HCT116 (cell line): Measurements from ENCODE around the gene PDE4A. TPM values are rescaled to one million over a fixed set of nuclear protein-coding genes. Genes with fewer than 3 reads are reported as not detected.

ENCODE experiments used
- ATAC-seq: fragments of 200-7000 bp; cut with Tn5 transposase; 2 replicates; pipeline ENCODE4 v1.9.1; 2020; ENCODE audit warnings: mild to moderate bottlenecking, moderate library complexity
- BruUV-seq: library from RNA; stranded (reverse); fragments of 400-500 nt; replicated peaks from 2 replicates; lab custom pipeline; 2021; lab: Mats Ljungman, UMichigan
- CTCF ChIA-PET: fragments of 300-600 bp; sonication (Branson Sonifier 250); formaldehyde crosslinking; loops from one replicate; lab custom pipeline; 2021; ENCODE audit warnings: antibody characterized with exemption; lab: Charles Lee
- POLR2A ChIA-PET: fragments of 300-600, 350-600 bp; sonication (Branson Sonifier 250); formaldehyde crosslinking; loops from one replicate; lab custom pipeline; 2021; ENCODE audit warnings: antibody characterized with exemption; lab: Charles Lee
- RAD21 ChIA-PET, 2 experiments: fragments of 300-600 bp; sonication (Branson Sonifier 250); formaldehyde crosslinking; loops; one replicate each; lab custom pipeline; 2023; ENCODE audit warnings: low total read pairs in 2 of 2; ENCODE audit not compliant: uncharacterized antibody in 2 of 2, unreplicated experiment in 2 of 2, low non-redundant PET in 1 of 2; lab: Charles Lee
- DNase-seq: peaks from one replicate; pipeline ENCODE4 v3.0.0-alpha.2; 2010; ENCODE audit warnings: low read depth, low spot score
- H2AFZ ChIP-seq: fragments of 200-600 bp; shearing (Covaris generic), sonication (generic); 2 replicates; pipeline ENCODE4 v1.6.1; 2017; ENCODE audit warnings: low read depth, mixed run types, mixed read lengths, antibody characterized with exemption, low read length; ENCODE audit not compliant: poor library complexity, severe bottlenecking
- H3K27ac ChIP-seq: 2 replicates; pipeline ENCODE4 v1.5.1; 2012; ENCODE audit warnings: low read depth, low read length
- H3K27me3 ChIP-seq: fragments of 200-600 bp; sonication (generic); 2 replicates; pipeline ENCODE4 v1.6.1; 2016; ENCODE audit warnings: mixed run types, low read length, mixed read lengths; ENCODE audit not compliant: insufficient read depth
- H3K36me3 ChIP-seq, 2 experiments: fragments of 200-500 bp in 1 of 2; fragments of 200-600 bp in 1 of 2; sonication (Bioruptor generic) in 1 of 2; sonication (generic) in 1 of 2; 2 replicates each; pipeline versions ENCODE4 v1.5.1 to v1.6.1; 2014 to 2016; ENCODE audit warnings: low read length in 2 of 2, inconsistent platforms in 1 of 2, mixed read lengths in 1 of 2, mixed run types in 1 of 2; ENCODE audit not compliant: insufficient read depth in 2 of 2, control insufficient read depth in 1 of 2
- H3K4me1 ChIP-seq, 2 experiments: fragments of 200-600 bp in 1 of 2; sonication (generic) in 1 of 2; 2 replicates each; pipeline versions ENCODE4 v1.5.1 to v1.6.1; 2012 to 2017; ENCODE audit warnings: low read length in 2 of 2, inconsistent platforms in 1 of 2, mild to moderate bottlenecking in 1 of 2, mixed read lengths in 1 of 2, mixed run types in 1 of 2, moderate library complexity in 1 of 2; ENCODE audit not compliant: insufficient read depth in 2 of 2, control insufficient read depth in 1 of 2
- H3K4me2 ChIP-seq: fragments of 200-600 bp; sonication (generic); 2 replicates; pipeline ENCODE4 v1.6.1; 2017; ENCODE audit warnings: mixed run types, low read length, mixed read lengths
- H3K4me3 ChIP-seq, 2 experiments: fragments of 200-600 bp in 1 of 2; sonication (generic) in 1 of 2; replicated peaks in 1 of 2; 2 replicates each; pipeline ENCODE4 v1.5.1; 2011 to 2016; ENCODE audit warnings: low read length in 2 of 2, control low read depth in 1 of 2, low read depth in 1 of 2, mild to moderate bottlenecking in 1 of 2, mixed read lengths in 1 of 2, mixed run types in 1 of 2
- H3K79me2 ChIP-seq: fragments of 200-600 bp; sonication (generic); 2 replicates; pipeline ENCODE4 v1.6.1; 2017; ENCODE audit warnings: mild to moderate bottlenecking, mixed run types, low read length, moderate library complexity, mixed read lengths; ENCODE audit not compliant: insufficient read depth
- H3K9ac ChIP-seq: fragments of 200-600 bp; sonication (generic); 2 replicates; pipeline ENCODE4 v1.6.1; 2016; ENCODE audit warnings: low read length, mixed read lengths
- H3K9me2 ChIP-seq: fragments of 200-600 bp; sonication (generic), shearing (Covaris generic); 2 replicates; pipeline ENCODE4 v1.6.1; 2017; ENCODE audit warnings: mixed run types, mild to moderate bottlenecking, moderate library complexity; ENCODE audit not compliant: insufficient read depth
- H3K9me3 ChIP-seq, 2 experiments: fragments of 200-500 bp in 1 of 2; fragments of 200-600 bp in 1 of 2; sonication (Bioruptor generic) in 1 of 2; sonication (generic) in 1 of 2; 2 replicates each; pipeline ENCODE4 v1.6.1; 2014 to 2017; ENCODE audit warnings: low read length in 2 of 2, mixed read lengths in 2 of 2, inconsistent platforms in 1 of 2, low read depth in 1 of 2, mild to moderate bottlenecking in 1 of 2, mixed run types in 1 of 2, moderate library complexity in 1 of 2; ENCODE audit not compliant: control insufficient read depth in 1 of 2, insufficient read depth in 1 of 2
- H4K20me1 ChIP-seq: fragments of 200-600 bp; sonication (generic), shearing (Covaris generic); 2 replicates; pipeline ENCODE4 v1.6.1; 2017; ENCODE audit warnings: mixed run types, mild to moderate bottlenecking, moderate library complexity; ENCODE audit not compliant: insufficient read depth
- CBX3 ChIP-seq: IDR thresholded peaks from 2 replicates; pipeline ENCODE4 v1.6.1; 2012; ENCODE audit warnings: low read depth
- CEBPB ChIP-seq: IDR thresholded peaks from 2 replicates; pipeline ENCODE4 v1.6.1; 2012; ENCODE audit warnings: low read depth
- EGR1 ChIP-seq: IDR thresholded peaks from 2 replicates; pipeline ENCODE4 v1.6.1; 2012; ENCODE audit warnings: low read depth
- ELF1 ChIP-seq: IDR thresholded peaks from 2 replicates; pipeline ENCODE4 v1.6.1; 2012; ENCODE audit warnings: low read depth, borderline replicate concordance
- EZH2phosphoT487 ChIP-seq: fragments of 200-600 bp; IDR thresholded peaks from 2 replicates; pipeline ENCODE4 v1.6.1; 2018; ENCODE audit warnings: antibody characterized with exemption, borderline replicate concordance
- FOSL1 ChIP-seq: IDR thresholded peaks from 2 replicates; pipeline ENCODE4 v1.6.1; 2012; ENCODE audit warnings: low read depth
- JUND ChIP-seq: IDR thresholded peaks from 2 replicates; pipeline ENCODE4 v1.6.1; 2012
- POLR2A ChIP-seq: IDR thresholded peaks from 2 replicates; pipeline ENCODE4 v1.7.0; 2011; ENCODE audit warnings: borderline replicate concordance; ENCODE audit not compliant: insufficient read depth, insufficient read length; ENCODE audit errors: extremely low read depth
- RAD21 ChIP-seq: IDR thresholded peaks from 2 replicates; pipeline ENCODE4 v1.6.1; 2012; ENCODE audit warnings: low read depth, mild to moderate bottlenecking
- SIN3A ChIP-seq: IDR thresholded peaks from 2 replicates; pipeline ENCODE4 v1.6.1; 2012; ENCODE audit warnings: low read depth
- SP1 ChIP-seq: IDR thresholded peaks from 2 replicates; pipeline ENCODE4 v1.6.1; 2012; ENCODE audit warnings: low read depth
- SRF ChIP-seq: IDR thresholded peaks from 2 replicates; pipeline ENCODE4 v1.6.1; 2012; ENCODE audit warnings: low read depth
- TCF7L2 ChIP-seq: IDR thresholded peaks from 2 replicates; pipeline ENCODE4 v1.7.0; 2011; ENCODE audit warnings: borderline replicate concordance, inconsistent platforms; ENCODE audit not compliant: insufficient read depth, insufficient read length; ENCODE audit errors: extremely low read depth
- YY1 ChIP-seq: IDR thresholded peaks from 2 replicates; pipeline ENCODE4 v1.6.1; 2011; ENCODE audit warnings: low read length, low read depth, moderate library complexity, mild to moderate bottlenecking; ENCODE audit not compliant: insufficient replicate concordance; ENCODE audit errors: extremely low read depth
- ZFX ChIP-seq: fragments of 450-650 bp; IDR thresholded peaks from 2 replicates; pipeline ENCODE4 v1.6.1; 2017
- ZNF274 ChIP-seq: fragments of 200-500 bp; sonication (Bioruptor generic); IDR thresholded peaks from 2 replicates; pipeline ENCODE4 v1.6.1; 2014; ENCODE audit warnings: mild to moderate bottlenecking, low read depth, low read length, inconsistent platforms
- intact Hi-C: fragments of 100-400 bp; cut with micrococcal nuclease; formaldehyde crosslinking; loops from 2 replicates; pipeline ENCODE4 v1.10.0; 2022
- total RNA-seq: library from RNA; stranded (reverse); gene quantifications from one replicate; pipeline ENCODE4 v1.2.1, GENCODE V29; 2021; ENCODE audit not compliant: unreplicated experiment
- TF ChIP-seq, protein P1 (sequence below): IDR thresholded peaks from 2 replicates; pipeline ENCODE4 v1.6.1; 2011; ENCODE audit warnings: mild to moderate bottlenecking, low read length, moderate library complexity; ENCODE audit not compliant: insufficient replicate concordance; ENCODE audit errors: extremely low read depth
- TF ChIP-seq, protein P2 (sequence below): IDR thresholded peaks from 2 replicates; pipeline ENCODE4 v1.6.1; 2012
- TF ChIP-seq, protein P3 (sequence below), 3 experiments: fragments of 200-600 bp in 1 of 3; sonication (generic) in 1 of 3; IDR thresholded peaks in 2 of 3; conservative IDR thresholded peaks in 1 of 3; 2 replicates each; pipeline ENCODE4 v1.5.1; 2012 to 2017; ENCODE audit warnings: low read depth in 2 of 3, low read length in 2 of 3, antibody characterized with exemption in 1 of 3, borderline replicate concordance in 1 of 3, control low read depth in 1 of 3, mild to moderate bottlenecking in 1 of 3, mixed read lengths in 1 of 3, mixed run types in 1 of 3, moderate library complexity in 1 of 3; ENCODE audit not compliant: insufficient read depth in 1 of 3
- TF ChIP-seq, protein P4 (sequence below): IDR thresholded peaks from 2 replicates; pipeline ENCODE4 v1.6.1; 2012
- TF ChIP-seq, protein P5 (sequence below): IDR thresholded peaks from 2 replicates; pipeline ENCODE4 v1.6.1; 2012; ENCODE audit warnings: low read depth

PDE4A gene
- total RNA-seq, 1 experiment from 2014 or later: 33.7 TPM

DNA sequence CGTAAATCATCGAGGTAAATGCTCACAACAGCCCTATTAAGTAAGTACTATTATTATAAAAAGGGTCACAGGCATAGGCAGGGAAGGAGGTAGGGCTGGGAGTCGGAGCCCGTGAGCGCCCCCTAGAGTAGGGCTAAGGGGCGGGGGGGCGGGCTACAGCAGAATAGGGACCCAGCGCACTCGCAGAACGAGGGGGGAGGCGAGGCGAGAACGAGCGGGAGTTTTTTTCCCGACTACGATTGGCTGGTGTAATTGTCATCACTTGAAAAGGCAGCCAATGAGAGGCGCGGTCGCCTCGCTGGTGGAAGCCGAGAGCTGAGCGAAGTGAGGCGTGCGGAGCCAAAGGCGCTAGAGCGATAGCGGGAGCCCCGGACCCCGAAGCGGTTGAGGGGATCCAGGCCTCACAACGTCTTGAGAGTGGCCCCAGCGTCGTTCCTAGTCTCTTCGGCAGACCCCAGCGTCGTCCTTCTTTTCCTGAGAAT lies 58.6 kb downstream of the PDE4A start:
- ChIA-PET POLR2A (no interaction called here), CTCF (interaction anchor here (1.0 kb wide), 1 partner anchor 221 kb away, joined by 3 read pairs; no protein-coding TSS in a partner anchor), RAD21 (no interaction called here)
- Histone ChIP-seq H3K9me3 (no peaks in the 10 kb centered on the region), H3K27ac (no peak overlapping the region), H3K4me3 (no peak overlapping the region), H3K27me3 (no peaks in the 10 kb centered on the region), H3K36me3 (no peaks in the 10 kb centered on the region), H2AFZ (peak overlapping the region; percentile 44), H3K79me2 (no peaks in the 10 kb centered on the region), H3K4me1 (peaks cover 2 to 19% of the 10 kb centered on the region in 2 experiments; a peak in 3 of 4 replicates), H3K9ac (no peak overlapping the region), H3K9me2 (no peaks in the 10 kb centered on the region), H3K4me2 (peak overlapping the region; percentile 35; the same call in 1 of the 2 replicates), H4K20me1 (no peaks in the 10 kb centered on the region)
- ATAC-seq (peak; percentile 93), DNase-seq (peak; percentile 80)
- intact Hi-C loops: loop anchor here (5.0 kb wide), 1 partner anchor 77 kb away; the partner anchor contains the start of gene CDC37
- BruUV-seq: no TSS peak
- TF ChIP-seq, protein P1, sequence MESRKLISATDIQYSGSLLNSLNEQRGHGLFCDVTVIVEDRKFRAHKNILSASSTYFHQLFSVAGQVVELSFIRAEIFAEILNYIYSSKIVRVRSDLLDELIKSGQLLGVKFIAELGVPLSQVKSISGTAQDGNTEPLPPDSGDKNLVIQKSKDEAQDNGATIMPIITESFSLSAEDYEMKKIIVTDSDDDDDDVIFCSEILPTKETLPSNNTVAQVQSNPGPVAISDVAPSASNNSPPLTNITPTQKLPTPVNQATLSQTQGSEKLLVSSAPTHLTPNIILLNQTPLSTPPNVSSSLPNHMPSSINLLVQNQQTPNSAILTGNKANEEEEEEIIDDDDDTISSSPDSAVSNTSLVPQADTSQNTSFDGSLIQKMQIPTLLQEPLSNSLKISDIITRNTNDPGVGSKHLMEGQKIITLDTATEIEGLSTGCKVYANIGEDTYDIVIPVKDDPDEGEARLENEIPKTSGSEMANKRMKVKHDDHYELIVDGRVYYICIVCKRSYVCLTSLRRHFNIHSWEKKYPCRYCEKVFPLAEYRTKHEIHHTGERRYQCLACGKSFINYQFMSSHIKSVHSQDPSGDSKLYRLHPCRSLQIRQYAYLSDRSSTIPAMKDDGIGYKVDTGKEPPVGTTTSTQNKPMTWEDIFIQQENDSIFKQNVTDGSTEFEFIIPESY: no peak
- TF ChIP-seq EZH2phosphoT487 (no peak), CEBPB (no peak), EGR1 (no peak), SP1 (peak; percentile 49), SRF (no peak), RAD21 (peak; percentile 19; the same call in 1 of the 2 replicates), CBX3 (no peak), ZFX (no peak), JUND (no peak), POLR2A (no peak), FOSL1 (no peak), TCF7L2 (no peak), ZNF274 (no peak), YY1 (no peak), ELF1 (no peak), SIN3A (no peak)
- TF ChIP-seq, protein P2, sequence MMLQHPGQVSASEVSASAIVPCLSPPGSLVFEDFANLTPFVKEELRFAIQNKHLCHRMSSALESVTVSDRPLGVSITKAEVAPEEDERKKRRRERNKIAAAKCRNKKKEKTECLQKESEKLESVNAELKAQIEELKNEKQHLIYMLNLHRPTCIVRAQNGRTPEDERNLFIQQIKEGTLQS: no peak
- TF ChIP-seq, protein P3, sequence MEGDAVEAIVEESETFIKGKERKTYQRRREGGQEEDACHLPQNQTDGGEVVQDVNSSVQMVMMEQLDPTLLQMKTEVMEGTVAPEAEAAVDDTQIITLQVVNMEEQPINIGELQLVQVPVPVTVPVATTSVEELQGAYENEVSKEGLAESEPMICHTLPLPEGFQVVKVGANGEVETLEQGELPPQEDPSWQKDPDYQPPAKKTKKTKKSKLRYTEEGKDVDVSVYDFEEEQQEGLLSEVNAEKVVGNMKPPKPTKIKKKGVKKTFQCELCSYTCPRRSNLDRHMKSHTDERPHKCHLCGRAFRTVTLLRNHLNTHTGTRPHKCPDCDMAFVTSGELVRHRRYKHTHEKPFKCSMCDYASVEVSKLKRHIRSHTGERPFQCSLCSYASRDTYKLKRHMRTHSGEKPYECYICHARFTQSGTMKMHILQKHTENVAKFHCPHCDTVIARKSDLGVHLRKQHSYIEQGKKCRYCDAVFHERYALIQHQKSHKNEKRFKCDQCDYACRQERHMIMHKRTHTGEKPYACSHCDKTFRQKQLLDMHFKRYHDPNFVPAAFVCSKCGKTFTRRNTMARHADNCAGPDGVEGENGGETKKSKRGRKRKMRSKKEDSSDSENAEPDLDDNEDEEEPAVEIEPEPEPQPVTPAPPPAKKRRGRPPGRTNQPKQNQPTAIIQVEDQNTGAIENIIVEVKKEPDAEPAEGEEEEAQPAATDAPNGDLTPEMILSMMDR (IDR thresholded peaks at IDR 0.05 in 2 of 3, conservative IDR thresholded peaks at IDR 0.05 in 1 of 3; ENCODE audit: borderline replicate concordance in 1 of 3, insufficient read depth in 1 of 3, low read depth in 2 of 3, low read length in 2 of 3): peak; percentile 37 to 48 (median 45); a peak in 4 of 6 replicates
- TF ChIP-seq, protein P4, sequence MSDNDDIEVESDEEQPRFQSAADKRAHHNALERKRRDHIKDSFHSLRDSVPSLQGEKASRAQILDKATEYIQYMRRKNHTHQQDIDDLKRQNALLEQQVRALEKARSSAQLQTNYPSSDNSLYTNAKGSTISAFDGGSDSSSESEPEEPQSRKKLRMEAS: peak; percentile 58; the same call in 1 of the 2 replicates
- TF ChIP-seq, protein P5, sequence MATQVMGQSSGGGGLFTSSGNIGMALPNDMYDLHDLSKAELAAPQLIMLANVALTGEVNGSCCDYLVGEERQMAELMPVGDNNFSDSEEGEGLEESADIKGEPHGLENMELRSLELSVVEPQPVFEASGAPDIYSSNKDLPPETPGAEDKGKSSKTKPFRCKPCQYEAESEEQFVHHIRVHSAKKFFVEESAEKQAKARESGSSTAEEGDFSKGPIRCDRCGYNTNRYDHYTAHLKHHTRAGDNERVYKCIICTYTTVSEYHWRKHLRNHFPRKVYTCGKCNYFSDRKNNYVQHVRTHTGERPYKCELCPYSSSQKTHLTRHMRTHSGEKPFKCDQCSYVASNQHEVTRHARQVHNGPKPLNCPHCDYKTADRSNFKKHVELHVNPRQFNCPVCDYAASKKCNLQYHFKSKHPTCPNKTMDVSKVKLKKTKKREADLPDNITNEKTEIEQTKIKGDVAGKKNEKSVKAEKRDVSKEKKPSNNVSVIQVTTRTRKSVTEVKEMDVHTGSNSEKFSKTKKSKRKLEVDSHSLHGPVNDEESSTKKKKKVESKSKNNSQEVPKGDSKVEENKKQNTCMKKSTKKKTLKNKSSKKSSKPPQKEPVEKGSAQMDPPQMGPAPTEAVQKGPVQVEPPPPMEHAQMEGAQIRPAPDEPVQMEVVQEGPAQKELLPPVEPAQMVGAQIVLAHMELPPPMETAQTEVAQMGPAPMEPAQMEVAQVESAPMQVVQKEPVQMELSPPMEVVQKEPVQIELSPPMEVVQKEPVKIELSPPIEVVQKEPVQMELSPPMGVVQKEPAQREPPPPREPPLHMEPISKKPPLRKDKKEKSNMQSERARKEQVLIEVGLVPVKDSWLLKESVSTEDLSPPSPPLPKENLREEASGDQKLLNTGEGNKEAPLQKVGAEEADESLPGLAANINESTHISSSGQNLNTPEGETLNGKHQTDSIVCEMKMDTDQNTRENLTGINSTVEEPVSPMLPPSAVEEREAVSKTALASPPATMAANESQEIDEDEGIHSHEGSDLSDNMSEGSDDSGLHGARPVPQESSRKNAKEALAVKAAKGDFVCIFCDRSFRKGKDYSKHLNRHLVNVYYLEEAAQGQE: no peak
